DOHH2 (cell line): ENCODE data around the gene CDKN2C.

ENCODE experiments used
- CTCF ChIP-seq: fragments of 200-600 bp; sonication (generic); IDR thresholded peaks from one replicate; pipeline ENCODE4 v1.5.1; 2014; ENCODE audit warnings: antibody characterized with exemption, mild to moderate bottlenecking, low read depth, low read length; ENCODE audit not compliant: poor library complexity, severe bottlenecking
- EZH2phosphoT487 ChIP-seq: fragments of 200-600 bp; sonication (generic); IDR thresholded peaks from 2 replicates; pipeline ENCODE4 v1.6.1; 2017; ENCODE audit warnings: borderline replicate concordance, mild to moderate bottlenecking, antibody characterized with exemption, low read length, moderate library complexity, mixed read lengths

DNA sequence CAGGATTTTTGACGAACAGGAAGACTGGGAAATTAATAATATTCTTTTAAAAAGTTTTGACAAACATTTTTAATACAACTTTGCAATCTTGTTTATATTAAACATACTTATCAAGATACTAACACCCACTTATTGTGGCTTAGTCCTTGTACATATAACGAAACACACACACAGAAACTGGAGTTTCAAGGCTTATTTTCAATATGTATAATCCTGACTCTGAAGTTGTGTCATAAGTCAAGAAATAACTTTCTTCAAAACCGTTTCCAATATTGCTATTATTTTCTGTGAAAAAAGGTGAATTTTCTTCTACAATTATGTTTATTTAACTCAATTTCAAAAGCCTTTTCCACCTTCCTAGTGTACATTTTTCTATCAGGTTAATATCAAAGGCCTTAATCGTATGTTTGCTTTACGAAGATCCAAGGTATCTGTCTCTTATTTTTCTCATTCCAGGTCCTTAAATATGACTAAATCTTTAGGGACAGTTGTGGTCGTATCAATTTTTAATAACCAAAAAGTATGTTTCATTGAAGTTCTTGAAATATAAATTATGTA lies 1.8 kb downstream of the CDKN2C start:
- TF ChIP-seq CTCF (no peak), EZH2phosphoT487 (no peak)
